IPS-NIHi11 (cell line): Measurements from ENCODE around the gene ANKRD49.

Source experiments
- DNase-seq: peaks from one replicate; pipeline ENCODE4 v3.0.0; 2012; ENCODE audit warnings: mixed read lengths, low spot score

Gene ANKRD49

GRCh38 chr11:94544646-94545263 lies 51.0 kb downstream of the ANKRD49 start:
- peak; percentile 28 for DNase-seq

GRCh38 chr11:94545264-94546161 lies 51.7 kb downstream of the ANKRD49 start:
- DNase-seq = no peak

- DNase-seq = no peak
Observed at GRCh38 chr11:94546162-94546470, 52.3 kb downstream of the ANKRD49 start.

GRCh38 chr11:94546886-94547285 lies 53.1 kb downstream of the ANKRD49 start:
- DNase-seq = no peak

GRCh38 chr11:94549146-94549545 lies 55.4 kb downstream of the ANKRD49 start:
- DNase-seq = no peak
